Measurements from ENCODE around the gene IL12B. TPM values are rescaled to one million over a fixed set of nuclear protein-coding genes. Genes with fewer than 3 reads are reported as not detected.
"Not testable (repeated sequence)": the region's sequence is repeated elsewhere in the genome, so short reads cannot be mapped to it uniquely, and the experiment has no call there.

Gene IL12B
- total and polyA plus RNA-seq, 2 of the 4 experiments (the other 2 are of a cell fraction): 0.03 TPM; not detected in 1

DNA sequence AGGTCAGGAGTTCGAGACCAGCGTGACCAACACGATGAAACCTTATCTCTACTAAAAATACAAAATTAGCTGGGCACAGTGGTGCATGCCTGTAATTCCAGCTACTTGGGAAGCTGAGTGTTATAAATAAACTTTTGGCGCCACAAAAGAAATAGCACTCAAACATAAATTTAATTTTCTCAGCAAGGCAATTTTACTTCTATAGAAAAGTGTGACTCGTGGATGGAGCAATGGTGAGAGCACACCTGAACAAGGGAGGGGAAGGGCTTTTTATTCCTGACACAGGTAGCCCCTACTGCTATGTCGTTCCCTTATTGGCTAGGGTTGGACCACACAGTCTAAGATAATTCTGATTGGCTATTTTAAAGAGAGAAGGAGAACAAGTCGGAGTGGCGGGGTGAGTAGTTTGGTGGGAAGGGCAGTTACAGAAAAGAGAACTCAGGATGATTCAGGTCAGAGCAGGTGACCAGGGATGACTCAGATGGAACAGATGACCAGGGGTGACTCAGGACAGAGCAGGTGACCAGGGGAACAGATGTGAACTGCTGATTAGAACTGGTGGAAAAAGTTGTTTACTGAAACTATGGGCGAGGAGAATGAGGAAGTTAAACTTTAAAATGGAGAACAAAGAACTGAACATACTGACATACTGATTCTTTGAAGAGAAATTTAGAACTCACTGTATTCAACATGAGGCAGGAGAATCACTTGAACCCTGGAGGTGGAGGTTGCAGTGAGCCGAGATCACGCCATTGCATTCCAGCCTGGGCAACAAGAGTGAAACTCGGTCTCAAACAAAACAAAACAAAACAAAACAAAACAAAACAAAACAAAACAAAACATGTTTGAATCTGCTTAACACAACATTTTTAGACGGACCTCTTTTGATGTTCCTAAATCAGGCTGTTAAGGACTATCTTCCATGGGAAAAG lies 28.1 kb downstream of the IL12B start:
- H3K4me1 ChIP-seq (ENCODE audit: control insufficient read depth, insufficient read depth, low read length); CTCF ChIA-PET; H4K8ac ChIP-seq (ENCODE audit: low read depth in 2 of 2, low read length in 2 of 2); H2AK5ac ChIP-seq (ENCODE audit: low read depth, low read length); H4K20me1 ChIP-seq (ENCODE audit: insufficient read depth, low read length); dilution Hi-C loops (cut with HindIII; ENCODE audit: low sequenced_read_pairs, unreplicated experiment); H2BK15ac ChIP-seq (ENCODE audit: low read depth, low read length); in situ Hi-C loops (cut with MboI; ENCODE audit: low sequenced_read_pairs); ATAC-seq (ENCODE audit: low read depth); POLR2A ChIA-PET (ENCODE audit: unreplicated experiment); H3K9ac ChIP-seq (ENCODE audit: low read depth, low read length); H3K4ac ChIP-seq (ENCODE audit: low read depth, low read length); H3K18ac ChIP-seq (ENCODE audit: low read depth, low read length); H3K14ac ChIP-seq (replicated peaks; ENCODE audit: low read depth, low read length); H2AFZ ChIP-seq (replicated peaks; ENCODE audit: low read length, poor library complexity); H3K23ac ChIP-seq (ENCODE audit: low read depth, low read length); H3K4me2 ChIP-seq (ENCODE audit: low read depth, low read length); H2BK5ac ChIP-seq (ENCODE audit: low read depth, low read length, poor library complexity, severe bottlenecking); BruUV-seq (replicated peaks); H3K27me3 ChIP-seq (ENCODE audit: control insufficient read depth, insufficient read depth, low read length); H2AK9ac ChIP-seq (replicated peaks; ENCODE audit: low read depth, low read length, poor library complexity); H4K5ac ChIP-seq (ENCODE audit: low read depth, low read length); H3K79me1 ChIP-seq (ENCODE audit: low read depth in 1 of 2, low read length in 2 of 2); DNase-seq; H3K9me1 ChIP-seq (ENCODE audit: insufficient read depth, low read length); H3K4me3 ChIP-seq (ENCODE audit: insufficient read depth, low read depth, low read length); H2BK20ac ChIP-seq (ENCODE audit: low read depth, low read length); H3K36me3 ChIP-seq (ENCODE audit: control insufficient read depth, insufficient read depth, low read length); H3K56ac ChIP-seq (ENCODE audit: extremely low read depth, insufficient read depth, low read length); H3K27ac ChIP-seq (ENCODE audit: insufficient read depth, low read length); intact Hi-C loops (cut with micrococcal nuclease); H2BK120ac ChIP-seq (ENCODE audit: low read depth, low read length); H4K91ac ChIP-seq (ENCODE audit: insufficient read depth, low read depth, low read length): not testable (repeated sequence)
- 100% methylated on average over 3 of the region's 13 CpGs; no CpG with 5 or more reads in 1 of the 2 experiments for WGBS, 2 experiments (ENCODE audit: extremely low coverage in 2 of 2, insufficient read length in 1 of 2)
- H3K9me3 ChIP-seq (ENCODE audit: control insufficient read depth, insufficient read depth, low read length): peaks cover 19% of the 10 kb centered on the region

Data from IMR-90 (cell line).